Measurements from ENCODE around the gene STAT3. TPM values are rescaled to one million over a fixed set of nuclear protein-coding genes. Genes with fewer than 3 reads are reported as not detected.

Gene STAT3
- total and polyA plus RNA-seq, 2 donors (not counting 3 experiments of a cell fraction or from before 2014, with no cell fraction given), result 59.1 to 124 TPM

- BruUV-seq (replicated peaks), result no TSS peak
- Histone ChIP-seq H3K4me3 (replicated peaks in 1 of 3; ENCODE audit: insufficient read depth in 1 of 3, low read depth in 1 of 3, low read length in 3 of 3) (no peak overlapping the region), H3K4me2 (ENCODE audit: insufficient read depth, low read length) (no peak overlapping the region), H3K4me1 (ENCODE audit: control insufficient read depth, extremely low read depth, insufficient read depth, low read length) (peaks cover 14% of the 10 kb centered on the region), H4K20me1 (replicated peaks; ENCODE audit: control insufficient read depth, extremely low read depth, insufficient read depth, low read length) (no peaks in the 10 kb centered on the region), H2AFZ (ENCODE audit: low read depth, low read length) (no peak overlapping the region), H3K79me2 (ENCODE audit: control insufficient read depth, insufficient read depth, low read length) (no peaks in the 10 kb centered on the region), H3K9me3 (replicated peaks; ENCODE audit: control insufficient read depth, insufficient read depth, low read length) (no peaks in the 10 kb centered on the region), H3K27me3 (ENCODE audit: control insufficient read depth in 2 of 2, insufficient read depth in 2 of 2, low read length in 2 of 2) (no peaks in the 10 kb centered on the region), H3K9ac (replicated peaks; ENCODE audit: extremely low read depth, insufficient read depth, low read length) (no peak overlapping the region), H3K36me3 (ENCODE audit: control insufficient read depth in 2 of 2, extremely low read depth in 1 of 2, insufficient read depth in 2 of 2, low read length in 2 of 2) (peaks cover 22 to 31% of the 10 kb centered on the region in 2 experiments), H3K9me1 (replicated peaks; ENCODE audit: control insufficient read depth, extremely low read depth, insufficient read depth, low read length) (no peaks in the 10 kb centered on the region), H3K27ac (ENCODE audit: insufficient read depth, low read depth, low read length) (no peak overlapping the region)
- dilution Hi-C loops (cut with MboI; ENCODE audit: extremely low pct_ligation_motif_present, low sequenced_read_pairs) (loop anchor here (25.0 kb wide), 1 partner anchor 179 kb away; no protein-coding TSS in a partner anchor), intact Hi-C loops (cut with micrococcal nuclease) (no loop called here)
- TF ChIP-seq MAX (IDR thresholded peaks at IDR 0.05; ENCODE audit: insufficient read depth, insufficient read length) (no peak), FOS (IDR thresholded peaks at IDR 0.05; ENCODE audit: borderline replicate concordance, insufficient read depth, low read length) (no peak), POLR2AphosphoS5 (IDR thresholded peaks at IDR 0.05; ENCODE audit: insufficient read depth, low read depth, low read length) (no peak), EZH2 (IDR thresholded peaks at IDR 0.05; ENCODE audit: borderline replicate concordance, low read depth, low read length, severe bottlenecking) (no peak), POLR2A (IDR thresholded peaks at IDR 0.05; ENCODE audit: low read depth, low read length) (no peak), MYC (IDR thresholded peaks at IDR 0.05; ENCODE audit: low read depth, low read length) (no peak), GATA2 (IDR thresholded peaks at IDR 0.05; ENCODE audit: insufficient read depth, insufficient read length, low read depth, low read length) (no peak), JUN (IDR thresholded peaks at IDR 0.05; ENCODE audit: borderline replicate concordance, insufficient read depth, insufficient read length, low read depth) (no peak)
- TF ChIP-seq, protein P1, sequence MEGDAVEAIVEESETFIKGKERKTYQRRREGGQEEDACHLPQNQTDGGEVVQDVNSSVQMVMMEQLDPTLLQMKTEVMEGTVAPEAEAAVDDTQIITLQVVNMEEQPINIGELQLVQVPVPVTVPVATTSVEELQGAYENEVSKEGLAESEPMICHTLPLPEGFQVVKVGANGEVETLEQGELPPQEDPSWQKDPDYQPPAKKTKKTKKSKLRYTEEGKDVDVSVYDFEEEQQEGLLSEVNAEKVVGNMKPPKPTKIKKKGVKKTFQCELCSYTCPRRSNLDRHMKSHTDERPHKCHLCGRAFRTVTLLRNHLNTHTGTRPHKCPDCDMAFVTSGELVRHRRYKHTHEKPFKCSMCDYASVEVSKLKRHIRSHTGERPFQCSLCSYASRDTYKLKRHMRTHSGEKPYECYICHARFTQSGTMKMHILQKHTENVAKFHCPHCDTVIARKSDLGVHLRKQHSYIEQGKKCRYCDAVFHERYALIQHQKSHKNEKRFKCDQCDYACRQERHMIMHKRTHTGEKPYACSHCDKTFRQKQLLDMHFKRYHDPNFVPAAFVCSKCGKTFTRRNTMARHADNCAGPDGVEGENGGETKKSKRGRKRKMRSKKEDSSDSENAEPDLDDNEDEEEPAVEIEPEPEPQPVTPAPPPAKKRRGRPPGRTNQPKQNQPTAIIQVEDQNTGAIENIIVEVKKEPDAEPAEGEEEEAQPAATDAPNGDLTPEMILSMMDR (IDR thresholded peaks at IDR 0.05; ENCODE audit: extremely low read depth in 1 of 2, insufficient read depth in 1 of 2, low read depth in 1 of 2, low read length in 2 of 2), result no peak
- POLR2A ChIA-PET, result no interaction called here
- FAIRE-seq (no peak), DNase-seq (ENCODE audit: low read depth, low spot score) (no peak)
- CTCF ChIA-PET, result interaction anchor here (0.7 kb wide), 1 partner anchor 185 kb away, joined by 3 read pairs; no protein-coding TSS in a partner anchor
Observed at GRCh38 chr17:42333053-42333452, 55.2 kb downstream of the STAT3 start.
